LNCAP (cell line): ENCODE measurements around the gene DDAH1.

Experiments used
- CTCF ChIP-seq: fragments of 450-650 bp; IDR thresholded peaks from 2 replicates; pipeline ENCODE4 v1.5.1; 2017; ENCODE audit warnings: mild to moderate bottlenecking

Gene DDAH1

DNA sequence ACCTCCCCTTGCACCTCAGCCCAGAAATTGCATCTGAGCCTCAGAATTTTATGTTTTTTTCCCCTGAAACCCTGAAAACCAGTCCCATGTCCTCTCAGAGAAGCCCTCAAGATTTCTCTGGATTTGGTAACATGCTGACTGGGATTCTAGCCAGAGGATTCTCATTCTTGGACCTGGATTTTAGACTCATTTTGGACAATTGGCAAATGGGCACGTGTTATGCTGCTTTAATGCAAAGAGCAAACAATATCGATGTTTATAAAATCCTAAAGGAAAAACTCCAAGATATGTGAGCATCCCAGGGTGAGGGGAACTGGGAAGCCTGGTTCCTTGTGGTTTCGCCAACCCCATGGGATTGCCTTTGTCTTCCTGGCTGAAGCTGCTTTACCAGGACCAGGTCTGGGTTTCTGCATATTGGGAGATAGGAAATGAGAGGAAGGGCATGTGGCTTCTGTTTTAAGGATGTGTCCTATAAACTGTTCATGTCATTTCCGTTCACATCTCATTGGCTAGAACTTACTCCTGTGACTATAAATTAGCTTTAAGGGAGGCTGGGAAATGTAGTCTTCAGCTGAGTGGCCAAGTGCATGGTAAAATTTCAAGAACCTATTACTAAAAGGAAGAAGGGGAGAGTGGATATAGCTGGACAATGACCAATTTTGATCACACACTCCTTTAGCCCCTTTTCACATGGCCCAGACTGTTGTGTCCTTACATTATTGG, 161.4 kb downstream of the DDAH1 start:
- TF ChIP-seq CTCF, result no peak

DNA sequence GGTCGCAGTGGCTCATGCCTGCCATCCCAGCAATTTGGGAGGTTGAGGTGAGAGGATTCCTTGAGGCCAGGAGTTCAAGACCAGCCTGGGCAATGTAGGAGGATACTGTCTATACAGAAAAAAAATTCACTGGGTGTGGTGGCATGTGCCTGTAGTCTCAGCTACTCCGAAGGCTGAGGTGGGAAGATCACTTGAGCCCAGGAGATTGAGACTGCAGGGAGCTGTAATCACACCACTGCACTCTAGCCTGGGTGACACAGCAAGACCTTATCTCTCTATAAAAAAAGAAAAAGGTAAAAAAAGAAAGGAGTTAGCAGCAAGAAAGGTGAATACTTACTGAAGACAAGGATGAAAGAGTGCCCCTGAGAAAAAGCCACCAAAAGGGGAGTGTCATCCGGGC, 164.8 kb downstream of the DDAH1 start:
- TF ChIP-seq CTCF, result no peak

DNA sequence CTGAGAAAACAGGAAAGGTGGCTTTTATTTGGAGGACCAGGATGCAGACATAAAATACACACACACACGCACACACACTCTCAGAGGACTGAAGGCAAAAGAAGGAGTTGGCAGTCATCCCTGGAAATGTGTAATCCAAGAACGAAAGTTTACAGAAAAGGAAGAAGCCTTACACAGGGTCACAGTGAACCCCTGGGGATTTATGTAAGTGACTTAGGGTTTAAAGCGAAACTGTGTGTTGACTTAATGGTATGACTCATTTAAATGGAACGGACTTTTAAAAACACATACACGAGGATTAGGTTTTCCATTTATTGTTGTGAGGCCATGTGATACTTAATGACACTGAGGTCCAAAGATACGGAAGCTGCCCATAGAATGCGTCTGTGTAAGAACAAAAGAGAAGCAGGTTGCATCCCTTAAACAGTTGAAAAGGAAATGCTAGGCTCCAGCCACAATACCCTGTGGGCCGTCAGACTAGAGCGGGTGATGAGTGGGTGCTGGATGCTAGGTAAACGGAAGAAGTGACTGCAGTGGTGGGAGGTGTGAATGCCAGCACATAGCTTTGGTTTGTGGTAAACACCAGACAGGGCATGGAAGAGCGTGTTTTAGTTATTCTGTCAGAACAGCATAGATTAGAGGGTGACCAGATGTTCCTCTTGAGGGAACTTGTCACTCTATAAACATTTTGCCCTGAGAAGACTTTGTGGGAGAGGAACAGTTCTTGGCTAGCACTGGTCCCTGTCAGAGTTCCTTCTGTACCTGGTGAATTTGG, 166.9 kb downstream of the DDAH1 start:
- TF ChIP-seq CTCF, result no peak

DNA sequence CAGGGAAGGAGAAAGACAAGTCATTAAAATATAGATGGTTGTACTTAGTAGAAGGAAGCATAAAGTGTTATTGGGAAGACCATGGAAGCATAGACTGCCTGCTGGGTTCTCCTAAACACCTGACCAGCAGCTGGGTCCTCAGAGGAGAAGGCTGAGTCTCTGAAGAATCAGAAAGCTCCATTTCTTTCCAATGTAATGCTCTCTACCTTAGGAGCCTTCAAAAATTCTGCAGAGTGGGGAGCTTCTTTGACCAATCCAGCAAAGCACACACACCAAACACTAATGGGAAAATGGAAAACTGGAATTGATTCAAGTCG, 167.5 kb downstream of the DDAH1 start:
- TF ChIP-seq CTCF, result no peak

DNA sequence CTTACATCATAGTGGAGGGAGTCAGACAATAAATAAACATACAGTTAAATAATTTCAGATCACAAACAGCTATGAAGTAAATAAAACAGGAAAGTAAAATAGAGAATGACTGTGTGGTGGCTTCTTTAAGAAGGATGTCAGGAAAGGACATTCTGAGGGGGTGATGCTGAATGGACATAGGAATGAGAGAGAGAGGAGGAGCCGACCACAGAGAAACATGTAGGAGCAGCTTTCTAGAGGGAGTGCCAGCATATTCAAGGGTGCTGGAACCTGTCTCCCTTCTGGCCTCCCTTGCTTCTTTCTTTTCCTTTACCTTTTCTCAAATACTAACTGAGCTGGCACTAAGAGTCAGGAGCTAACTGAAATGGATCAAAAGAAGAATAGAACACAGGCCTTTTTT, 168.0 kb downstream of the DDAH1 start:
- no peak for TF ChIP-seq CTCF

GRCh38 chr1:85295654-85296053, 169.3 kb downstream of the DDAH1 start:
- TF ChIP-seq CTCF, result no peak

DNA sequence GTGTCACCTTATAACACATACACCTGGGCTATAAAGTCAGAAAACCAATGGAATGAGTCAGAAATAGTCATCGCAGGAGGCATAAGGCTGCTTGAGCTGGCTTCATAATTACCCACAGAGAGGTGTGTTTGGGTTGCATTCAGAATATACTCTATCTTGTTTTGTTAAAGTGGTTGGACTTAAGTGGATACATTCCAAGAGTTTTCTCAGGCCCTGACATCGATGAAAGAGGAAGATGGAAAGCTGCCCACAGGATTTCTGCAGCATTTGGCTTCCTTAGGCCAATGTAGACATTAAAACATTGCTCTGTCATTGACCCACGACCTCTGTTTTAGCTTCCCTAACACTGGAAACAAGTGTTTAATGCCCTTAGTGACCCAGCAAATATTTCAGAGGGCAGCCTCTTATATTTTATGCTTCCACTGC, 169.9 kb downstream of the DDAH1 start:
- TF ChIP-seq CTCF, result no peak
